CD4-positive, alpha-beta T cell treated with Interleukin-1 beta for 1 hour (primary cell): ENCODE data around the gene SGSM2.

Experiments used
- DNase-seq, 2 donors: peaks; one replicate each; pipeline ENCODE4 v3.0.0-alpha.2; 2020 to 2022

The SGSM2 gene

DNA sequence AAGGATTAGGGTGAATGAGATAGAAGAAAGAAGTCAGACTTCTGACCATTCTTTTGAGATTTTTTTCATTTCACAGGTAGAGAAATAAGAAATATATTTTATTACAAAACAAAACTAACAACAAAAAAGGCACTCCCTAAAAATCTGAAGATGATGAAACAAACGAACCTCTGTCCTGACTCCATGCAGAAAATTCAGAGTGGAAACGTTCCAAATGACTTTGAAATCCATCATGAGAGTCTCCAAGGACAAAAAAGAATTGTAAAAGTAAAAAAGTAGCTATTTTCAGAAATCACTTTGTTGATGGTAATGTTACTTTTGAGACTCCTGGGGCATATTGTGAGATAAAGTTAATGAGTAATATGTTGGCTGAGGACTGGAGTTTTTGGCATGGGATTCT lies 89.9 kb downstream of the SGSM2 start:
- no peak for DNase-seq

DNA sequence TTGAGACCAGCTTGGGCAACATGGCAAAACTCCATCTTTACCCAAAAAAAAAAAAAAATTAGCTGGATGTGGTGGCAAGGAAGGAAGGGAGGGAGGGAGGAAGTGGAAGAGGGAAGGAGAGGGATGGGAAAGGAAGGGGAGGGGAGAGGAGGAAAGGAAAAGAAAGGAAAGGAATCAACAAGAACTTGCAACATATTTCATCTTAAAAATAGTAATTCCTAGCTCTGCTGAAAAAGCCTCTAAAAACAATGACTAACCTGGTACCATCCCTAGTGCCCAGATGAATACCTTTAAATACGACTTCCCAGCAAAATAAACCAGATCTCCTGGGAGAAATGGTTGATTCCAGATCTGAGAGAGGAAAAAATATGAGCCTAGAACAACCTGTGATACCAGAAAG lies 90.6 kb downstream of the SGSM2 start:
- DNase-seq = no peak
